AG04449 (cell line): ENCODE data around the gene ABCB1.
A peak's percentile ranks its signal among the peaks of the same experiment; 100 is the strongest.

Source experiments
- CTCF ChIA-PET: fragments of 350-600 bp; formaldehyde crosslinking; extraction: SDS; loops from one replicate; lab custom pipeline; 2021; ENCODE audit warnings: antibody characterized with exemption; lab: Yijun Ruan, JAX
- POLR2A ChIA-PET: fragments of 400-600, 350-600 bp; formaldehyde crosslinking; extraction: SDS; loops from one replicate; lab custom pipeline; 2020; ENCODE audit warnings: antibody characterized with exemption, inconsistent platforms; lab: Yijun Ruan, JAX
- DNase-seq: peaks from one replicate; pipeline ENCODE4 v3.0.0-alpha.2; 2010; ENCODE audit warnings: low read depth, low spot score
- H3K4me3 ChIP-seq: 2 replicates; pipeline ENCODE4 v1.5.1; 2011; ENCODE audit warnings: low read depth, mild to moderate bottlenecking, control low read depth, low read length
- TF ChIP-seq, protein P1 (sequence below): IDR thresholded peaks from one replicate; pipeline ENCODE4 v1.5.1; 2011; ENCODE audit warnings: mild to moderate bottlenecking, moderate library complexity, low read length, control low read depth, inconsistent platforms; ENCODE audit not compliant: insufficient read depth; ENCODE audit errors: missing control alignments

Gene ABCB1

DNA sequence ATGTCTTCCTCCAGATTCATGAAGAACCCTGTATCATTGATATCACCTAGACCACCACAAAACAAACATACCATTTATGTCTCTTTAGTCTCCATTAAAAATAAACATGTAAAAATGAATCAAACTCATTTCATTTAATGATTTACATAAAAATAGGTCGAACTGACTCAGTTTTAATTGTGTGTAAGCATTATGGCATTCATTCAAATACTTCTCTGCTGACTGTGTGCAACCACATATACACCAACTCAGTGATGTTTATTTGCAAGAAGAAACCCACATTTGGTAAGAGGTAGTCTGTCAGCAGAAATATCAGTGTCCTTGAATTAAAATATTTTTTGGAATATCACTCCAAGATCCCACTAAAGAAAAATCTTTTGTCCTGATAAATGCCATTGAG lies 30.5 kb downstream of the ABCB1 start:
- H3K4me3 ChIP-seq: no peak overlapping the region
- CTCF ChIA-PET: no interaction called here
- TF ChIP-seq, protein P1, sequence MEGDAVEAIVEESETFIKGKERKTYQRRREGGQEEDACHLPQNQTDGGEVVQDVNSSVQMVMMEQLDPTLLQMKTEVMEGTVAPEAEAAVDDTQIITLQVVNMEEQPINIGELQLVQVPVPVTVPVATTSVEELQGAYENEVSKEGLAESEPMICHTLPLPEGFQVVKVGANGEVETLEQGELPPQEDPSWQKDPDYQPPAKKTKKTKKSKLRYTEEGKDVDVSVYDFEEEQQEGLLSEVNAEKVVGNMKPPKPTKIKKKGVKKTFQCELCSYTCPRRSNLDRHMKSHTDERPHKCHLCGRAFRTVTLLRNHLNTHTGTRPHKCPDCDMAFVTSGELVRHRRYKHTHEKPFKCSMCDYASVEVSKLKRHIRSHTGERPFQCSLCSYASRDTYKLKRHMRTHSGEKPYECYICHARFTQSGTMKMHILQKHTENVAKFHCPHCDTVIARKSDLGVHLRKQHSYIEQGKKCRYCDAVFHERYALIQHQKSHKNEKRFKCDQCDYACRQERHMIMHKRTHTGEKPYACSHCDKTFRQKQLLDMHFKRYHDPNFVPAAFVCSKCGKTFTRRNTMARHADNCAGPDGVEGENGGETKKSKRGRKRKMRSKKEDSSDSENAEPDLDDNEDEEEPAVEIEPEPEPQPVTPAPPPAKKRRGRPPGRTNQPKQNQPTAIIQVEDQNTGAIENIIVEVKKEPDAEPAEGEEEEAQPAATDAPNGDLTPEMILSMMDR: no peak
- POLR2A ChIA-PET: no interaction called here
- peak; percentile 41 for DNase-seq

- no peak overlapping the region for H3K4me3 ChIP-seq
- ChIA-PET POLR2A (no interaction called here), CTCF (no interaction called here)
- no peak for DNase-seq
- TF ChIP-seq, protein P1: no peak
Measured at GRCh38 chr7:87567052-87567451, 33.6 kb downstream of the ABCB1 start.

- ChIA-PET CTCF (no interaction called here), POLR2A (no interaction called here)
- no peak for DNase-seq
- no peak overlapping the region for H3K4me3 ChIP-seq
- TF ChIP-seq, protein P1: no peak
Measured at GRCh38 chr7:87566311-87566900, 34.3 kb downstream of the ABCB1 start.

DNA sequence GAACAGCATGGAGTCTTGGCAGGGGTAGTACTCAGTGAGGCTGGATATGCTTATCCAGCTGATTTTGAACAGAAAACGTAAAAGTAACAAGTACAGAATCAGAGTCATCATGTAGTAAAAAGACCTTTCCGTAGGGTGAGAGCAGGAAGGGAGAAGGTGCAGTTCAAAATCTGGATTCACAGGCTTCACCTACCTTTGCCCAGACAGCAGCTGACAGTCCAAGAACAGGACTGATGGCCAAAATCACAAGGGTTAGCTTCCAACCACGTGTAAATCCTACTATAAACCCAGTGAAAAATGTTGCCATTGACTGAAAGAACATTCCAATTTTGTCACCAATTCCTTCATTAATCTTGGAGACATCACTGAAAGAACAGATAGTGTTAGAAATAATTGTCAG lies 34.8 kb downstream of the ABCB1 start:
- POLR2A ChIA-PET: no interaction called here
- H3K4me3 ChIP-seq: no peak overlapping the region
- CTCF ChIA-PET: no interaction called here
- TF ChIP-seq, protein P1: no peak
- no peak for DNase-seq

DNA sequence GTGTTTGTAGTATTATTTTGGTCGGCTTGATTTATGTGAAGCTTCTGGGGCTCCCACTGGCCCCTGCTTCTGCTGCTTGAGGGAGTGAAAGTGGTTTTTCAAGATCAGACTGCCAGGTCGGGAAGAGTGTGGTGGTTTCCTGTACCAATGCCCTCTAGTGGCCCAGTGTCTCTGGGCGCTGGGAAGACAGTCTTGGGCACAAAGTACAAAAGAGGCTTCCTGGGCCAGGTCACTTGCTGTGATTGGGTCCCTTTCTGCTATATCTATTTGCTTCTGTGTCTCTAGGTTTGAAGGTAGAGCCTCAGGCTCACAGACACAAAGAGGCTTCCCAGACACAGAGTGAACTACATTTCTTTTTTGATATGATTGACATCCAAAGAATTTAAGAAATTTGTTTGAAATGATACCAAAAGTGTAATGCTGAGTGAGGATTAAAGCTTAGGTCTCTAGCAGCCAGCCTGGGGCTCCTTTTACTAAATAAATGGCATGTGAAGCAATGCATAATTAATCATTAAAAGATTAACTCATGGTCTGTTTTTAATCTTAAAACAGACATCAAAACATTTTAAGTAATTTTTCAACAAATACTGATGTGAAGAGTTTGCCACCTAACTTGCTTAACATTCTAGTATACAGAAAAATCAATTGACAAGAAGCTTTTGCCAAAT lies 36.3 kb downstream of the ABCB1 start:
- TF ChIP-seq, protein P1: peak; percentile 55
- no peak overlapping the region for H3K4me3 ChIP-seq
- ChIA-PET CTCF (interaction anchor here (1.3 to 1.4 kb wide), 2 partner anchors 7 to 8 kb away, joined by 3 to 5 read pairs; no protein-coding TSS in a partner anchor), POLR2A (no interaction called here)
- no peak for DNase-seq

DNA sequence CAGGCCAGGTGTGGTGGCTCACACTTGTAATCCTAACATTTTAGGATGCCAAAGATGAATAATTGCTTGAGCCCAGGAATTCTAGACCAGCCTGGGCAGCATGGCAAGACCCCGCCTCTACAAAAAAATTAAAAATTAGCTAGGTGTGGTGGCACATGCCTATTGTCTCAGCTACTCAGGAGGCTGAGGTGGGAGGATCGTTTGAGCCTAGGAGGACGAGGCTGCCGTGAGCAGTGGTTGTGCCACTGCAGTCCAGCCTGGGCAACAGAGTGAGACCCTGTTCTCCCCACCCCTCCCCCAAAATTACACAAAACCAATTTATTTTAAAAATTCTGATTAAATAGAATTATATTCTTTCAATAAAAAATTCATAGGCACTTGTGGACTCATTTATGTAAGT lies 39.0 kb downstream of the ABCB1 start:
- POLR2A ChIA-PET: no interaction called here
- DNase-seq: no peak
- CTCF ChIA-PET: no interaction called here

More for the DNA sequence above, 39.0 kb downstream of the ABCB1 start:
- TF ChIP-seq, protein P1: no peak
- H3K4me3 ChIP-seq: no peak overlapping the region
